ENCODE data around the gene NMNAT2. TPM values are rescaled to one million over a fixed set of nuclear protein-coding genes. Genes with fewer than 3 reads are reported as not detected.

NMNAT2 gene
- total RNA-seq, 1 donor from 2014 or later: 1.7 TPM

DNA sequence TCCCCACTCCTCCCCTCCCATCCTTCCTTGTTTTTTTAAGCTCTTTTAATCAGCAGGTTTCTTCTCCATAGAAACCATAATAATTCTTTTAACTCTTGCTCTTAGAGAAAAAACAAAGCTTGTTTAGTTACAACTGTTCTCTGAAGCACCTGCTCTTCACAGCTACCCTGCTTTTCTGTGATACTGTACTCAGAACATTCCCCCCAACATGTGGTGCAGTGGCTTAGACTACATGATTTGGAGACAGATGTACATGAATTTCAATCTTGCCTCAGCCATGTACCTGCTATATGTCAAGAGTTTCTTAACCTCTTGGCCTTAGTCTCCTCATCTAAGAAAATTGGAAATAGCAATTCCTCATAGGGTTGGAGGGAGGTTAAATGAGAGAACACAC, 198.6 kb downstream of the NMNAT2 start:
- TF ChIP-seq, protein P1, sequence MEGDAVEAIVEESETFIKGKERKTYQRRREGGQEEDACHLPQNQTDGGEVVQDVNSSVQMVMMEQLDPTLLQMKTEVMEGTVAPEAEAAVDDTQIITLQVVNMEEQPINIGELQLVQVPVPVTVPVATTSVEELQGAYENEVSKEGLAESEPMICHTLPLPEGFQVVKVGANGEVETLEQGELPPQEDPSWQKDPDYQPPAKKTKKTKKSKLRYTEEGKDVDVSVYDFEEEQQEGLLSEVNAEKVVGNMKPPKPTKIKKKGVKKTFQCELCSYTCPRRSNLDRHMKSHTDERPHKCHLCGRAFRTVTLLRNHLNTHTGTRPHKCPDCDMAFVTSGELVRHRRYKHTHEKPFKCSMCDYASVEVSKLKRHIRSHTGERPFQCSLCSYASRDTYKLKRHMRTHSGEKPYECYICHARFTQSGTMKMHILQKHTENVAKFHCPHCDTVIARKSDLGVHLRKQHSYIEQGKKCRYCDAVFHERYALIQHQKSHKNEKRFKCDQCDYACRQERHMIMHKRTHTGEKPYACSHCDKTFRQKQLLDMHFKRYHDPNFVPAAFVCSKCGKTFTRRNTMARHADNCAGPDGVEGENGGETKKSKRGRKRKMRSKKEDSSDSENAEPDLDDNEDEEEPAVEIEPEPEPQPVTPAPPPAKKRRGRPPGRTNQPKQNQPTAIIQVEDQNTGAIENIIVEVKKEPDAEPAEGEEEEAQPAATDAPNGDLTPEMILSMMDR (IDR thresholded peaks at IDR 0.05): no peak
- TF ChIP-seq POLR2A (IDR thresholded peaks at IDR 0.05) (no peak), POLR2AphosphoS5 (IDR thresholded peaks at IDR 0.05; ENCODE audit: insufficient read depth in 1 of 2, low read depth in 1 of 2) (no peak)
- peak overlapping the region; percentile 74 for H3K27ac ChIP-seq
- intact Hi-C loops (cut with DNase I): no loop called here
- H3K4me3 ChIP-seq: no peak overlapping the region
- no peak for DNase-seq (ENCODE audit: extremely low spot score in 2 of 2)
- H3K36me3 ChIP-seq: peaks cover 0 to 3% of the 10 kb centered on the region in 2 donors
- no peaks in the 10 kb centered on the region for H3K27me3 ChIP-seq
- peaks cover 20% of the 10 kb centered on the region for H3K4me1 ChIP-seq
- no peaks in the 10 kb centered on the region for H3K9me3 ChIP-seq

DNA sequence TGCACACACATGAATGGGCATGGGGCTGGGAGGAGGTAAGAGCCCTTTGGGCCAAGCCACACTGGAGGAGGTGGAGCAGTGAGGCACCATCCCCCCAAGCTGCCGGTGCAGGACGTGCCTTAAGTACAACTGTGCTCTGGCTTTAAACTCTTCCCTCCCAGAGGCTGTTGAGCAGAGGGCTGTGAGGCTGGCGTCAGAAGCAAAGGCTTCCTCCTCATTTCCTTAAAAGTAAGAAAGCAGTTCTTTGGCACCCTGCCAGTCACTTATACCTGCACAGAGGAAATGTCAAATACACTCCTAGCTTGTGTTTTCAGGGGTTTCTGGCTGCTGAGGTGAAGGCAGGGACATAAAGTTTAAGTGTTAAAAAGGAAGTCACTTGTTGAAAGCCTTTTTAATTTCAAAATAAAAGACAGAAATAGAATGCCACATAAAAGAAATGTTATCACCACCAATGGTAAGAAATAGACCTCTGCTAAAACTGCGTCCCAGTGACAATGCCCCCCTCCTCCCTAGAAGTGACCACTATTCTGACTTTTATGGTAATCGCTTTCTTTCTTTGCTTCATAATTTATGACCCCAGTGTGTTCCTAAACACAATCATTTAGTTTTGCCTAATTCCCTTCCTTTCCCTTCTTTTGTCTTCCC, 199.1 kb downstream of the NMNAT2 start:
- no peak for DNase-seq (ENCODE audit: extremely low spot score in 2 of 2)
- Histone ChIP-seq H3K27ac (peak overlapping the region; percentile 74), H3K36me3 (peaks cover 0 to 3% of the 10 kb centered on the region in 2 donors), H3K4me3 (no peak overlapping the region), H3K27me3 (no peaks in the 10 kb centered on the region), H3K9me3 (no peaks in the 10 kb centered on the region), H3K4me1 (peaks cover 20% of the 10 kb centered on the region)
- intact Hi-C loops (cut with DNase I): no loop called here
- peak in 1 of 2 donors; percentile 49 for TF ChIP-seq POLR2AphosphoS5 (IDR thresholded peaks at IDR 0.05; ENCODE audit: insufficient read depth in 1 of 2, low read depth in 1 of 2)
- TF ChIP-seq, protein P1 (IDR thresholded peaks at IDR 0.05): no peak

DNA sequence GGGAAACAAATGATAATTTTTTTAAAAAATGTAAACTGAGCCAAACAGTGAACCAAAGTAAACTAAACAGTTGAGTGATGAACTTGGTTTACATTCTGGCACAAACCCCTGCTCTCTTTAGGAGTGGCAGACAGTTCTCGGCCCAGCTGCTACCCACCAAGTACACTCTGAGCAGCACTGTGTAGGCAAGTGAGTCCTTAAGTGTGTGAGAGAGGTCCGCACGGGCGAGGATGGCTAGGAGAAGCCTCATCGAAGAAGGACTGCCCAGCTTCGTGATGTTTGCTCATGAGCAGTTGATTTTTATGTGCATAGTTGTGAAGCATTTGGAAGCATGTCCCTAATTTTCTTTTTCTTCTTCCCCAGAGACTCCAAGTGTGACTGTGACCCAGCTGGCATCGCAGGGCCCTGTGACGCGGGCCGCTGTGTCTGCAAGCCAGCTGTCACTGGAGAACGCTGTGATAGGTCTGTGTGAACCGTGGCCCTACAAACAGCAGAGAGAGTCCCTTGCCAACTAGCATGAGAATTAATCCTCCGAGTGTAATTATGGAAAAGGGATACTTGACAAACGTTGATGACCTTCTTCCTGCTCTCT, 200.1 kb downstream of the NMNAT2 start:
- no peak overlapping the region for H3K4me3 ChIP-seq
- H3K27ac ChIP-seq: peak overlapping the region; percentile 74
- DNase-seq (ENCODE audit: extremely low spot score in 2 of 2): no peak
- no peaks in the 10 kb centered on the region for H3K27me3 ChIP-seq
- TF ChIP-seq POLR2AphosphoS5 (IDR thresholded peaks at IDR 0.05; ENCODE audit: insufficient read depth in 1 of 2, low read depth in 1 of 2) (no peak), POLR2A (IDR thresholded peaks at IDR 0.05) (no peak)
- TF ChIP-seq, protein P1 (IDR thresholded peaks at IDR 0.05): no peak
- intact Hi-C loops (cut with DNase I): no loop called here
- H3K9me3 ChIP-seq: no peaks in the 10 kb centered on the region
- peaks cover 0 to 3% of the 10 kb centered on the region in 2 donors for H3K36me3 ChIP-seq
- peaks cover 20% of the 10 kb centered on the region for H3K4me1 ChIP-seq

DNA sequence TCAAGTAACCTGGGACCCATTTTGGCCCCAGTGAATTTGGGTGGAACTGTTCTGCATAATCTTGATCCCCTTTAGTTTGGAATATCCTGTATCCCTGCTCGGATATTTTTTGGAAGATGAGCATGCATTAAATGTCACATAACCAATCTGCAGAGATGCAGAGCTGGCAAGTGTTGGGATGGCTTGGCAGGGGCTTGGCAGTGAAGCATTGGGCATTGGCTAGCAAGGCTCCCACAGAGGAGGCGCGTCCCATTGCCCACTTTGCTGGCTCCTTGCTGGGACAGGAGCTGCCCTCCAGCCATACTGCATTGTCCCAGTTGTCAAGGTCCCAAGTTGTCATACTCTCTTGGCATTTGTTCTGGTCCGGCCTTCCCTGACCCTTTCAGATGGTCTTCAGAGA, 202.2 kb downstream of the NMNAT2 start:
- no peaks in the 10 kb centered on the region for H3K27me3 ChIP-seq
- peaks cover 20% of the 10 kb centered on the region for H3K4me1 ChIP-seq
- H3K36me3 ChIP-seq: no peaks in the 10 kb centered on the region
- DNase-seq (ENCODE audit: extremely low spot score in 2 of 2): no peak
- H3K4me3 ChIP-seq: no peak overlapping the region
- no peak overlapping the region for H3K27ac ChIP-seq
- TF ChIP-seq, protein P1 (IDR thresholded peaks at IDR 0.05): no peak
- TF ChIP-seq POLR2AphosphoS5 (IDR thresholded peaks at IDR 0.05; ENCODE audit: insufficient read depth in 1 of 2, low read depth in 1 of 2): no peak
- no peak for TF ChIP-seq POLR2A (IDR thresholded peaks at IDR 0.05)
- intact Hi-C loops (cut with DNase I): no loop called here
- H3K9me3 ChIP-seq: no peaks in the 10 kb centered on the region

DNA sequence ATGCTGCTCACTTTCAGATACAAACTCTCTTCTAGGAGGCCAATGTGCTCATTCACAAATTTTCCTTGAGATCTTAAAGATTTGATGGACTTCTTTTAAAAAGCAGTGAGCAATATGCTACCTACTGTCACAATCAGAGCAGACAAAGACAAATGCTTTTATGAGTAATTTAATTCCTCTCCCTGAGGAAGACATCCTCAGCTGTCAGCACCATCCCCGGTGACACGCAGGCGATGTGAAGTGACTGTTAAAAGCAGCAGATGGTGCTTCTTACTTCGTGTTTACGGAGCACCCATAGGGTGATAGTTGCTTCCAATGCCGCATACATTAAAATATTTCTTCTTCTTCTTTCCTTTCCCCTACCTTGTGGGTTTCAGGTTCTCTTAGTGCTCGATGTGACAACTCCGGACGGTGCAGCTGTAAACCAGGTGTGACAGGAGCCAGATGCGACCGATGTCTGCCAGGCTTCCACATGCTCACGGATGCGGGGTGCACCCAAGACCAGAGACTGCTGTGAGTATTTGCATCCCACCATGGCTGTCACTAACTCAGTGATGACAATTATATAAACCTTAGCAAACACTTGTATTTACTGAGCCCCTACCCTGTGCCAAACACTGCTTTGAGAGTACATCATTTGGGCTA, 203.0 kb downstream of the NMNAT2 start:
- intact Hi-C loops (cut with DNase I): no loop called here
- Histone ChIP-seq H3K36me3 (no peaks in the 10 kb centered on the region), H3K27me3 (no peaks in the 10 kb centered on the region), H3K4me1 (peaks cover 20% of the 10 kb centered on the region), H3K9me3 (no peaks in the 10 kb centered on the region), H3K27ac (no peak overlapping the region), H3K4me3 (no peak overlapping the region)
- TF ChIP-seq, protein P1 (IDR thresholded peaks at IDR 0.05): no peak
- TF ChIP-seq POLR2AphosphoS5 (IDR thresholded peaks at IDR 0.05; ENCODE audit: insufficient read depth in 1 of 2, low read depth in 1 of 2): no peak
- no peak for DNase-seq (ENCODE audit: extremely low spot score in 2 of 2)
